Measurements from ENCODE around the gene EMC1. TPM values are rescaled to one million over a fixed set of nuclear protein-coding genes. Genes with fewer than 3 reads are reported as not detected.

The EMC1 gene
- total RNA-seq, 1 experiment from 2014 or later, result 60.0 TPM

DNA sequence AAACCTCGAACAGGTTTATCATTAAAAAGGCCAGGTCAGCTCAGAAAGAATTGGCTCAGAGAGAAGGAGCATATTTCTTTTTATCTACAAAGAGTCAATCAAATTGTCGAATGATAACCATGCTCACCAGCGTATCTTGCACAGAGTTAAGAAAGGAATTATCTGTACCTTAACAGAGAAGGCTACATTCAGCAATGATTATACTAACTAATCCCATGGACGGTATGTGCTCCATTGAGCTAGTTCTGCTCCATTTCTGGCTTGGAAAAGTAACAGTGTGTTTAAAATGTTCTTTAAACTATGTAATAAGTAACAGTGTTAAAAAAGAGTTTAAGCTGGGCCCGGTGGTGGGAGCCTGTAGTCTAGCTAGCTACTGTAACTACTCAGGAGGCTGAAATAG is 45.5 kb downstream of the EMC1 start:
- no peak overlapping the region for H2BK12ac ChIP-seq (ENCODE audit: insufficient read length, low read depth, low read length)
- no CpG with 5 or more reads among the region's 5 CpGs for WGBS (ENCODE audit: extremely low coverage, insufficient read length, low lambda C conversion rate)
- H2BK120ac ChIP-seq (ENCODE audit: low read depth, low read length, poor library complexity, severe bottlenecking), result no peak overlapping the region
- no peak overlapping the region for H3K9ac ChIP-seq (ENCODE audit: extremely low read depth, insufficient read length, low read length)
- peaks cover 60% of the 10 kb centered on the region for H3K79me2 ChIP-seq (ENCODE audit: insufficient read depth, low read length)
- Mint-ChIP-seq H3K4me3 (no peak overlapping the region), H3K27me3 (ENCODE audit: low read depth) (no peaks in the 10 kb centered on the region), H3K27ac (no peak overlapping the region), H3K4me1 (peaks cover 15 to 18% of the 10 kb centered on the region in 2 experiments), H3K9me3 (no peaks in the 10 kb centered on the region), H3K36me3 (ENCODE audit: insufficient read depth in 1 of 3, low read depth in 3 of 3) (peaks cover 0 to 6% (median 1%) of the 10 kb centered on the region in 3 experiments; a peak in 1 of 7 replicates)
- no peak overlapping the region for H3K4me2 ChIP-seq (ENCODE audit: insufficient read depth, insufficient read length, low read length)
- no peak overlapping the region for H4K91ac ChIP-seq (ENCODE audit: insufficient read length, low read depth, low read length)
- no peak overlapping the region for H2BK5ac ChIP-seq (ENCODE audit: insufficient read length, low read length)
- no peak overlapping the region for H3K23ac ChIP-seq (ENCODE audit: insufficient read length, low read depth, low read length)
- no peaks in the 10 kb centered on the region for H3K27me3 ChIP-seq (ENCODE audit: insufficient read depth, low read length)
- H3K27ac ChIP-seq (ENCODE audit: insufficient read length, low read depth, low read length), result no peak overlapping the region
- H3K23me2 ChIP-seq (ENCODE audit: insufficient read length, low read depth, low read length, poor library complexity, severe bottlenecking), result peaks cover 5% of the 10 kb centered on the region
- no peak overlapping the region for H2AK5ac ChIP-seq (ENCODE audit: insufficient read length, low read length)
- H3K14ac ChIP-seq (ENCODE audit: insufficient read depth, low read length), result no peak overlapping the region
- no peak overlapping the region for H2BK15ac ChIP-seq (ENCODE audit: low read depth, low read length)
- H3T11ph ChIP-seq (ENCODE audit: low read length), result no peak overlapping the region
- H3K4ac ChIP-seq (ENCODE audit: low read depth, low read length), result no peak overlapping the region
- peaks cover 17% of the 10 kb centered on the region for H3K79me1 ChIP-seq (ENCODE audit: insufficient read depth, low read depth, low read length, poor library complexity, severe bottlenecking)
- H3K9me3 ChIP-seq (ENCODE audit: control insufficient read depth, low read depth, low read length), result no peaks in the 10 kb centered on the region
- no peak overlapping the region for H3K56ac ChIP-seq (ENCODE audit: insufficient read length, low read depth, low read length)
- TF ChIP-seq, protein P1, sequence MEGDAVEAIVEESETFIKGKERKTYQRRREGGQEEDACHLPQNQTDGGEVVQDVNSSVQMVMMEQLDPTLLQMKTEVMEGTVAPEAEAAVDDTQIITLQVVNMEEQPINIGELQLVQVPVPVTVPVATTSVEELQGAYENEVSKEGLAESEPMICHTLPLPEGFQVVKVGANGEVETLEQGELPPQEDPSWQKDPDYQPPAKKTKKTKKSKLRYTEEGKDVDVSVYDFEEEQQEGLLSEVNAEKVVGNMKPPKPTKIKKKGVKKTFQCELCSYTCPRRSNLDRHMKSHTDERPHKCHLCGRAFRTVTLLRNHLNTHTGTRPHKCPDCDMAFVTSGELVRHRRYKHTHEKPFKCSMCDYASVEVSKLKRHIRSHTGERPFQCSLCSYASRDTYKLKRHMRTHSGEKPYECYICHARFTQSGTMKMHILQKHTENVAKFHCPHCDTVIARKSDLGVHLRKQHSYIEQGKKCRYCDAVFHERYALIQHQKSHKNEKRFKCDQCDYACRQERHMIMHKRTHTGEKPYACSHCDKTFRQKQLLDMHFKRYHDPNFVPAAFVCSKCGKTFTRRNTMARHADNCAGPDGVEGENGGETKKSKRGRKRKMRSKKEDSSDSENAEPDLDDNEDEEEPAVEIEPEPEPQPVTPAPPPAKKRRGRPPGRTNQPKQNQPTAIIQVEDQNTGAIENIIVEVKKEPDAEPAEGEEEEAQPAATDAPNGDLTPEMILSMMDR (conservative IDR thresholded peaks at IDR 0.05), result no peak
- no peak overlapping the region for H4K5ac ChIP-seq (ENCODE audit: insufficient read length, low read depth, low read length)
- no peak overlapping the region for H2BK20ac ChIP-seq (ENCODE audit: low read depth, low read length, poor library complexity, severe bottlenecking)
- no peak for DNase-seq
- H4K8ac ChIP-seq (replicated peaks; ENCODE audit: insufficient read length, low read depth, low read length), result no peak overlapping the region
- no peaks in the 10 kb centered on the region; the same call in 1 of the 2 replicates for H3K4me1 ChIP-seq (ENCODE audit: insufficient read depth, low read length)
- H3K18ac ChIP-seq (ENCODE audit: insufficient read length, low read depth, low read length), result no peak overlapping the region
- H2AFZ ChIP-seq (ENCODE audit: low read length), result no peak overlapping the region
- no peaks in the 10 kb centered on the region for H4K20me1 ChIP-seq (ENCODE audit: control insufficient read depth, insufficient read depth, insufficient read length)

All from H9 (cell line).